HepG2 (cell line): ENCODE results near the gene NUDT2. TPM values are rescaled to one million over a fixed set of nuclear protein-coding genes. Genes with fewer than 3 reads are reported as not detected.

Experiments used
- ATF7 ChIP-seq, 2 experiments: fragments of 450-650 bp in 1 of 2; sonication (generic) in 1 of 2; formaldehyde crosslinking in 1 of 2; IDR thresholded peaks; 2 replicates each; pipeline versions ENCODE4 v1.4.0 to v1.6.1; 2016 to 2020; ENCODE audit warnings: antibody characterized with exemption in 1 of 2, mild to moderate bottlenecking in 1 of 2, missing genetic modification reagents in 1 of 2
- FOXK1 ChIP-seq: sonication (generic); formaldehyde crosslinking; IDR thresholded peaks from 2 replicates; pipeline ENCODE4 v1.4.0; 2020; ENCODE audit warnings: low read depth, missing genetic modification reagents, borderline replicate concordance
- GABPB1 ChIP-seq: IDR thresholded peaks from 2 replicates; pipeline ENCODE4 v1.6.1; 2016; ENCODE audit warnings: mild to moderate bottlenecking, missing genetic modification reagents, moderate library complexity, missing compliant biosample characterization
- GTF2F1 ChIP-seq: fragments of 150-350 bp; IDR thresholded peaks from 2 replicates; pipeline ENCODE4 v1.6.1; 2014; ENCODE audit warnings: low read length
- MEIS1 ChIP-seq: sonication (generic); formaldehyde crosslinking; IDR thresholded peaks from 2 replicates; pipeline ENCODE4 v1.9.0; 2021; ENCODE audit warnings: mild to moderate bottlenecking, missing genetic modification reagents, moderate library complexity, borderline replicate concordance
- MIER3 ChIP-seq: IDR thresholded peaks from 2 replicates; pipeline ENCODE4 v1.6.1; 2016; ENCODE audit warnings: missing compliant biosample characterization, borderline replicate concordance
- PRDM4 ChIP-seq: sonication (generic); formaldehyde crosslinking; IDR thresholded peaks from 2 replicates; pipeline ENCODE4 v1.9.0; 2021; ENCODE audit warnings: missing genetic modification reagents, borderline replicate concordance
- SOX6 ChIP-seq, 2 experiments: fragments of 450-650 bp in 1 of 2; sonication (generic) in 1 of 2; formaldehyde crosslinking in 1 of 2; IDR thresholded peaks; 2 replicates each; pipeline versions ENCODE4 v1.4.0 to v1.6.1; 2017 to 2020; ENCODE audit warnings: antibody characterized with exemption in 1 of 2, mild to moderate bottlenecking in 1 of 2, missing genetic modification reagents in 1 of 2
- ZEB1 ChIP-seq: IDR thresholded peaks from 2 replicates; pipeline ENCODE4 v1.6.1; 2012; ENCODE audit warnings: mild to moderate bottlenecking, low read depth, inconsistent platforms; ENCODE audit not compliant: insufficient replicate concordance
- ZFP1 ChIP-seq: IDR thresholded peaks from 2 replicates; pipeline ENCODE4 v1.6.1; 2016
- ZNF318 ChIP-seq: sonication (generic); formaldehyde crosslinking; IDR thresholded peaks from 2 replicates; pipeline ENCODE4 v1.4.0; 2020; ENCODE audit warnings: mild to moderate bottlenecking, missing genetic modification reagents
- ZNF44 ChIP-seq: sonication (generic); formaldehyde crosslinking; IDR thresholded peaks from 2 replicates; pipeline ENCODE4 v1.5.1; 2020; ENCODE audit warnings: mild to moderate bottlenecking, missing genetic modification reagents
- ZNF598 ChIP-seq: sonication (generic); formaldehyde crosslinking; IDR thresholded peaks from 2 replicates; pipeline ENCODE4 v1.5.1; 2020; ENCODE audit warnings: mild to moderate bottlenecking, missing genetic modification reagents, borderline replicate concordance
- ZNF772 ChIP-seq: sonication (generic); formaldehyde crosslinking; IDR thresholded peaks from 2 replicates; pipeline ENCODE4 v1.5.0; 2020; ENCODE audit warnings: mild to moderate bottlenecking, missing genetic modification reagents
- polyA plus RNA-seq, 8 experiments: library from polyadenylated mRNA; depleted of rRNA in 3 of 8; stranded (reverse) in 7 of 8; unstranded in 1 of 8; fragments of >200 nt; fragmentation: Illumina TruSeq in 4 of 8; extraction: Trizol in 4 of 8; gene quantifications; 2 replicates each; pipeline versions ENCODE4 v1.2.1 to v1.2.3, GENCODE V29; 2011 to 2016; ENCODE audit warnings: low read depth in 4 of 8, missing spikeins in 1 of 8, mixed read lengths in 1 of 8; ENCODE audit not compliant: insufficient read depth in 1 of 8
- total RNA-seq, 5 experiments: library from RNA; depleted of rRNA; stranded (reverse); fragments of >200 nt; fragmentation: Illumina TruSeq; extraction: Trizol; gene quantifications; 2 replicates each; pipeline ENCODE4 v1.2.3, GENCODE V29; 2016; ENCODE audit warnings: low read depth in 1 of 5
- TF ChIP-seq, protein P1 (sequence below): sonication (generic); formaldehyde crosslinking; IDR thresholded peaks from 2 replicates; pipeline ENCODE4 v1.4.0; 2020; ENCODE audit warnings: missing genetic modification reagents

NUDT2 gene
- total and polyA plus RNA-seq, 2 of the 13 experiments (the other 11 are each of a cell fraction or from before 2014, with no cell fraction given) = 19.9 to 24.6 TPM

GRCh38 chr9:34328987-34329832 lies at the start of gene NUDT2, which contains the start of gene KIF24 (continued):
- TF ChIP-seq PRDM4 (no peak), ZFP1 (CRISPR knock-in tag) (peak; percentile 11; the same call in 1 of the 2 replicates), ZNF598 (CRISPR knock-in tag) (peak; percentile 24; the same call in 1 of the 2 replicates), ZNF44 (0 out of 2 replicates have a peak, but pooled peaks have one; percentile 17), ZNF318 (no peak), MIER3 (CRISPR knock-in tag) (peak; percentile 65; the same call in 1 of the 2 replicates), MEIS1 (CRISPR knock-in tag) (peak; percentile 51; the same call in 1 of the 2 replicates), GTF2F1 (no peak), GABPB1 (CRISPR knock-in tag) (peak; percentile 89), ZEB1 (no peak), ATF7 (IDR thresholded peaks at IDR 0.05) (no peak), ATF7 (CRISPR knock-in tag; IDR thresholded peaks at IDR 0.05) (no peak), FOXK1 (CRISPR knock-in tag) (peak; percentile 76; the same call in 1 of the 2 replicates), ZNF772 (peak; percentile 3; the same call in 1 of the 2 replicates), SOX6 (IDR thresholded peaks at IDR 0.05) (no peak), SOX6 (CRISPR knock-in tag; IDR thresholded peaks at IDR 0.05) (peak; percentile 42; the same call in 1 of the 2 replicates)
- TF ChIP-seq, protein P1, sequence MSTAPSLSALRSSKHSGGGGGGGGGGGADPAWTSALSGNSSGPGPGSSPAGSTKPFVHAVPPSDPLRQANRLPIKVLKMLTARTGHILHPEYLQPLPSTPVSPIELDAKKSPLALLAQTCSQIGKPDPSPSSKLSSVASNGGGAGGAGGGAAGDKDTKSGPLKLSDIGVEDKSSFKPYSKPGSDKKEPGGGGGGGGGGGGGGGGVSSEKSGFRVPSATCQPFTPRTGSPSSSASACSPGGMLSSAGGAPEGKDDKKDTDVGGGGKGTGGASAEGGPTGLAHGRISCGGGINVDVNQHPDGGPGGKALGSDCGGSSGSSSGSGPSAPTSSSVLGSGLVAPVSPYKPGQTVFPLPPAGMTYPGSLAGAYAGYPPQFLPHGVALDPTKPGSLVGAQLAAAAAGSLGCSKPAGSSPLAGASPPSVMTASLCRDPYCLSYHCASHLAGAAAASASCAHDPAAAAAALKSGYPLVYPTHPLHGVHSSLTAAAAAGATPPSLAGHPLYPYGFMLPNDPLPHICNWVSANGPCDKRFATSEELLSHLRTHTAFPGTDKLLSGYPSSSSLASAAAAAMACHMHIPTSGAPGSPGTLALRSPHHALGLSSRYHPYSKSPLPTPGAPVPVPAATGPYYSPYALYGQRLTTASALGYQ (CRISPR knock-in tag) = 0 out of 2 replicates have a peak, but pooled peaks have one; percentile 11
